ENCODE results near the gene DOCK4. TPM values are rescaled to one million over a fixed set of nuclear protein-coding genes. Genes with fewer than 3 reads are reported as not detected.

The DOCK4 gene
- total RNA-seq, 1 donor from 2014 or later, result 162 TPM

DNA sequence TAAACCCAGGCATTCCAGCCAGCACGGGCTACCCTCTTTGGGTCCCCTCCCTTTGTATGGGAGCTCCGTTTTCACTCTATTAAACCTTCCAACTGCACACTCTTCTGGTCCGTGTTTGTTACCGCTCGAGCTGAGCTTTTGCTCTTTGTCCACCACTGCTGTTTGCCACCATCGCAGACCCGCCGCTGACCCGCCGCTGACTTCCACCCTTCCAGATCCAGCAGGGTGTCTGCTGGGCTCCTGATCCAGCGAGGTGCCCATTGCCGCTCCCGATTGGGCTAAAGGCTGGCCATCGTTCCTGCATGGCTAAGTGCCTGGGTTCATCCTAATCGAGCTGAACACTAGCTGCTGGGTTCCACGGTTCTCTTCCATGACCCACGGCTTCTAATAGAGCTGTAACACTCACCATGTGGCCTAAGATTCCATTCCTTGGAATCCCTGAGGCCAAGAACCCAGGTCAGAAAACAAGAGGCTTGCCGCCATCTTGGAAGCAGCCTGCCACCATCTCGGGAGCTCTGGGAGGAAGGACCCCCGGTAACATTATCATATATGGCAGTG lies 14.8 kb upstream of the DOCK4 start:
- no peak for DNase-seq

GRCh38 chr7:112215787-112216186 lies 9.6 kb upstream of the DOCK4 start:
- DNase-seq, result no peak

DNA sequence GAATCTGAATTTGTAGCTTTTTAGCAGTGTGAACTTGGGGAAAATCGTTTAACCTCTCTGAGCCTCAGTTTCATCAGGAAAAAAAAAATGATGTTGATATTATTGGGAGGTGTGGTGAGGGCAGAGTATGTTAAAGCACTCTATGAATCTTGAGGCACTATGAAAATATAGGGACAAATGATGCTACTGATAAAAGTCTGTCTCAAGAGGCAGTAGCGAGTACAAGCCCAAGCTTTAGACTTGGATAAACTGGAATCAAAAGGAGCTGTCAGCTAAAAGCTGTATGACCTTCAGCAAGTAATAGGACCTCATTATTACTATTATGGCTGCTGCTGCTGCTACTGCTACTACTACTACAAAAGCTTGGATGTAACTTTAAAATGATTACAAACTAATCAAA lies 8.7 kb upstream of the DOCK4 start:
- DNase-seq, result no peak

DNA sequence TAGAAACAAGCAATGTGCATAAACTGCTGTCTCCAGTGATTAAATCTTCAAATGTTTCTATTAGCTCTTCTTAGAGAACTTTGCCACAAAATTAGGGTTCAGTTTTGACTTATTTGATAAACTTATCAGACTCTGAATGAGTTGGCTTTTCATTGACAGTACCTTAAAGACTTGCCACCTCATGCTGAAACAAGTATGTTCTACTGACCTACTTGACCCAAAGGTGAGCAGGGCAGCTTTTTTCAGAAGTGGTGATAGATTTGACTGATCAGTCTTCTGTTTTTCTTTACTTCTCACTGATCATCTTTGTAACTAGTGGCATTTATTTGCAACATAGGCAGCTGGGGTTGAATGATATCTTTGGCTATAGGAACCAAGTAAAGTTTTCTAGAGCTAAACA lies 8.1 kb upstream of the DOCK4 start:
- no peak for DNase-seq

- DNase-seq, result no peak
Measured at GRCh38 chr7:112213735-112214134, 7.5 kb upstream of the DOCK4 start.

DNA sequence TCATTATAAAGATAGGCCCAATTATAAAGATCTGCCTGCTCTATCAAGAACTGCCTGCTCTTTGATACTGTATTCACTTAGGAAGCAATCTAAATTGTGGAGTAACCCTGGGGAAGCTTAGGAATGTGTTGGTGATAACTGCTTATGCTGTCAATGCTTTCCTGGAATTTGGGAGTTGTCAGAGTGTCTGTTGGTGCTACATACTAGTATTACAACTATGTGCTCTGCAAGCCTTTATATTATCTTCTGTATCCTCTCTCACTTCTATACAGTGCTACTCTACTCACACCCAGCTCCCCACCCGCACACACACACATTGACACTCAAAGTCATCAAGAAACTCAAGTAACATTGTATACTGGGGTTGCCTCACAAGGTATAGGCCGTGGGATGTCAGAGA lies 6.4 kb upstream of the DOCK4 start:
- no peak for DNase-seq

- no peak for DNase-seq
Measured at GRCh38 chr7:112211348-112211907, 5.2 kb upstream of the DOCK4 start.

GRCh38 chr7:112207765-112208164 lies 1.6 kb upstream of the DOCK4 start:
- DNase-seq, result no peak

DNA sequence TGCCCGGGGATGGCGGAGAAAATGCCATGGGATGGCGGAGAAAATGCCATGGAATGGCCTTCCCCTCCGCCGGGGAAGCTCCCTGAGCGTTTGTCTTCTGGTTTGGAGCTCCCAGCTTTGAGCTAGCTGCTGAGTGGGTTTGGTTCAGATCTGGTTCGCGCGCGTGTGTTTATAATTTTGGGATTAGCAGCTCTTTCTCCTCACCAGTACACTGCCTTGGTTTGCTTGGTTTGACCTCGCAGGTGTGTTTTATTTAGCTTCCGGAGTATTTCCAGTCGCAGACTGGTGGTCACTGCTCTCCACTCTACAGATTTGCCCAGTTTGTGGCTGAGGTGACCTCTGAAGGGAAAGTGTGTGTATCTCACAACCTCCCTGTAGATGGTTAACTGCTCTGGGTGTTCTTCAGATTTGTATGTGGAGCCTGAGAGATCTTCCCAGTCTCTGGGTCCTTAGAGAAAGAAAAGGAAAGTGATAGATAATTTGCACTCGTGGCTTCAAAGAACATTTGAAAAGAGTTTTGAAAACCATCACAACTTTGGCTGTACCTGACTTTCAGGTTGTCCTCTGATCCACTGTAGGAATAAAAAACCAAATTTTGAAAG lies 893 bp upstream of the DOCK4 start:
- DNase-seq, result peak; percentile 40

DNA sequence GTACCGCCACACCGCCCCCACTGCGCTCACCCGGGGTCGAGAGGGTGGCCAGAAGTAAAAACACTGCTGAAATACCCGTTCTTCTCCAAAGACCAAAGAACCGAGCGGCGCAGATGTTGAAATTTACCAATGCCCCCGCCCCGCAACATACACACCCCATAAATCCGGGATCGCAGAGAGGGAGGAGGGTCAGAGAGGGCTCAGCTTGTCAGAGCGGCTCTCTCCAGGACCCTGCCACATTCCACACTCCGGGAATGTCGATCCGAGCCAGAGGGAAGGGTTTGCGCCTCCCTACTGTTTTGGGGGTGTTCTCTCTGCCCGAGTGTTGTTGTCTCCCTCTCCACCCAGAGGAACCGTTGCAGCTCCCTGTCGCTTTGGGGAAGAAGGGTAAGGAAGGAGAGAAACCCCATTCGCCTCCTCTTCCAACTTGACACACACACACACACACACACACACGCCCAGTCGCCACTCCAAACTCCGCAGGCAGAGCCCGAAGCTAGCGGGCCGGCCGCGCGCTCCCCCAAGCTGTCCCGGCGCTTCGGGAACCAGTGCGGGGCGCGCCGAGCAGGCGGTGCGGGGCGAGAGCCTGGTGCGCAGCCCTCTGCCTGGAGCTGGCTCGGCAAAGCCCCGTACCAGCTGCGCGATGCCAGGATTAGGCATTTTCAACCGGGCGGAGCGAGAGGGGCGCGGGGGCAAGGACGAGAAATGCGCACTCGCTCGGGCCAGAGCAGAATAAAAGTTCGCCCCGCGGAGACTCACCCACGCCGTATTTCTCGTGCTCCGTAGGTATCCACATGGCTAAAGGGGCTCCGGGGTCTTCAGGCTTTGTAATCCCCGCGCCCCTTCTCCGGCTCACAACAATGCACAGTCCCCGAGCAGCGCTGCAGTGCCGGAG lies 609 bp downstream of the DOCK4 start:
- DNase-seq, result peak; percentile 69

DNA sequence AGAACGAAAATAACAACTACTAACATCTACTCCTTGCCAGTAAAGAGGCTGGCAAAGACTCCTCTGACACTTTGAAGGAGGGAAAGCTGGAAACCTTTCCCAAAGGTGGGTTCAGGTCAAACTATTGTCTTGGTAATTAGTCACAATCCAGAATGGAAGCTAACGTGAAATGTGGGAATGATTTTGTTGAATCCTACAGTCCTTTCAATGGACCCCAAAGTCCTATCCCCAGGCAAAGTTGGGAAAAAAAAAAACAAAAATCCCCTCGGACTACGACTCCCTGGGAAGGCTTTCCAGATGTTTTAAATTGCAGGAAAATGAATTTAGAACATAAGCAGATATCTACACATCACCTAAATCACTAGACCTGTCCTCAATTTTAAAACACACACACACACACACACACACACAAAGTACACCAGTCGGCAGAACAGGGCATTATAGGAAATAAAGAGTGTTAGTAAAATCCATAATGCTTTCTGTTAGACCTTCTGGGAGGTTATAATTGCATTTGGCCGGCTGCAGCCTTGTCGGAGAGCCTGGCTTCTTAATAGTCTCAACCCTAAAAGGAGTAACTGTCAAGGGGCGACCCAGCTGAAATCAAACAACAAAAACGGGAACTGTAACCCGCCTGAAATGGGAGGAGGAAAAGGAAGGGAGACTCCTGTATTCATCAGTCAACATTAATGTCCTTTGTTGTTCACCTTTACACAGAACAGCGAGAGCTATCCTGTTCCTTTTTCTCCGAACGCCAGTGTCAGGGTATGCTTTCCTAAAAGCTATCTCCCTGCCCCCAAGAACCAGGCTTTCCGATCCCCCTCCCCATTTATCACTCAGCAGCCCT lies 1.5 kb downstream of the DOCK4 start:
- DNase-seq, result peak; percentile 32

- DNase-seq, result no peak
Measured at GRCh38 chr7:112203365-112203739, 2.8 kb downstream of the DOCK4 start.

DNA sequence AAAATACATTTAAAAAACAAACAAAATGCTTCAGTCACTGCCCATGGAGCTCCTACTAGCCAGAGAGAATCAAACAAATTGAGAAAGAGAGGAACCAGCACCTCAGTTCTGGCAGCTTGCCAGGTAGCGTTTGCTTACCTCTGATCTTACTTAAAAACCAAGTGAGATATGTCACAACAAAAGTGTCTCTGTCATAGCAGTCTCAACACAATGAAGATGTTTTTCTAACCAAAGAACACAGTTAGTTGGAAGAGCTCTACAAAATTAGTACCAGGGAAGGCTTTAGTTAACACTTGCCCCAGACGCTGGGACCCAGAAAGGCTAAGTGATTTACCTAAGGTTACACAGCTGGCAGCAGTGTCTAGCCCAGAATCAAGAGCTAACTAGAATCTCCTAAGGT lies 3.4 kb downstream of the DOCK4 start:
- DNase-seq, result peak; percentile 50

DNA sequence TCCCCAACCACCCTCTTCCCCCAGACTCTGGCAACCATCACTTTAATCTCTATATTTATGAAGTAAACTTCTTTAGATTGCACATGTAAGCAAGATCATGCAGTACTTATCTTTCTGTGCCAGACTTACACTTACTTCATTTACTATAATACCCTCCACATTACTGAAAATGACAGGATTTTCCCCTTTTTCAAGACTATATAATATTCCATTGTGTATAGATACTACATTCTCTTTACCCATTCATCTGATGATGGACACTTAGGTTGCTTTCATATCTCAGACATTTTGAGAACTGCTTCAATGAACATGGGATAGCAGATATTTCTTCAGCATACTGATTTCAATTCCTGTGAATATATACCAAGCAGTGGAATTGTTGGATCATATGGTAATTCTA lies 4.4 kb downstream of the DOCK4 start:
- DNase-seq, result no peak

DNA sequence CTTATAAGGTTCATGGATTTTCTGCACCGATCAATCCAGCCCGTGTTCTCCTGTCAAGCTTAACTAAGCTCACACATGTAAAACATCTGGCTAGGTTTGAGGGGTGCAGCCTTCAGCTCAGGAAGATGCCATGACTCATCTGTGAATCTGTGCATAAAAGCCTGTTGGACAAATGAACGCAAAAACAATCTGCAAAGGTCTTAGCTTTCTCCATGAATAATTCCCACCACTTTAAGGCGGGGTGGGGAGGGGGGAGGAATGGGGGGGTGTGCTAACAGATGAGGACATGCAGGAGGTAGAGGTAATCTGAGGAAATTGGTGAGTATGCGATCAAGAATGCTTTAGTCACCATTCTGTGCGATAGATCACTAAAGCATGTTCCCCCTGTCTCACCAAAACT lies 4.8 kb downstream of the DOCK4 start:
- DNase-seq, result peak; percentile 70

- DNase-seq, result no peak
Measured at GRCh38 chr7:112199672-112200071, 6.5 kb downstream of the DOCK4 start.

DNA sequence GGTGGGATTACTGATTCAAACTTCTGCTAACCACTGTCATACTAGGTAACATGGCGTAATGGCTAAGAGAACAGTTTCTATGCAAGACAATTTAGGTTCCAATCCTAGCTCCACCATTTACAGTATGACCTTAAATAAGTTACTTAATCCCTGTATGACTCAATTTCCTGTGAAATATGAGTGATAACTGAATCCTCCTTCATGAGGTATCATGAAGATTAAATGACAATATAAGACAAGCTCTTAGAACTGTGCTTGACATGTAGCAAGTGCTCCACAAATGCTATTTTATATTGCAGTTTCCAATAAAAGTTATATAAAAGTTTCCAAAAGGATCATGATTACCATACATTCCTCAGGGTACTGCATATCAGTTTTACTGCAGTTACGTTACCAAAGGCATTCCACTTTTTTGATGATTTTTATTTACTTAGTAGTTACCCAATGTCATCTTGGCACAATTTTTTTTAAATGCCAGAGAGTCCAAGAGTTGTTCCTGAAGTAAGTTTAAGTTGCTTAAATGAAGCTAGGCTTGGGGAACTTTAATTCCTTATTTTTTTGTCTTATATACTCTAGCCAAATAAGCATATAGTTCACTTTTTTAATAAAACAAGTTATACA lies 7.1 kb downstream of the DOCK4 start:
- DNase-seq, result peak; percentile 47

- no peak for DNase-seq
Measured at GRCh38 chr7:112197322-112197721, 8.9 kb downstream of the DOCK4 start.

GRCh38 chr7:112195717-112196116 lies 10.5 kb downstream of the DOCK4 start:
- no peak for DNase-seq

- no peak for DNase-seq
Measured at GRCh38 chr7:112193915-112194502, 12.2 kb downstream of the DOCK4 start.

DNA sequence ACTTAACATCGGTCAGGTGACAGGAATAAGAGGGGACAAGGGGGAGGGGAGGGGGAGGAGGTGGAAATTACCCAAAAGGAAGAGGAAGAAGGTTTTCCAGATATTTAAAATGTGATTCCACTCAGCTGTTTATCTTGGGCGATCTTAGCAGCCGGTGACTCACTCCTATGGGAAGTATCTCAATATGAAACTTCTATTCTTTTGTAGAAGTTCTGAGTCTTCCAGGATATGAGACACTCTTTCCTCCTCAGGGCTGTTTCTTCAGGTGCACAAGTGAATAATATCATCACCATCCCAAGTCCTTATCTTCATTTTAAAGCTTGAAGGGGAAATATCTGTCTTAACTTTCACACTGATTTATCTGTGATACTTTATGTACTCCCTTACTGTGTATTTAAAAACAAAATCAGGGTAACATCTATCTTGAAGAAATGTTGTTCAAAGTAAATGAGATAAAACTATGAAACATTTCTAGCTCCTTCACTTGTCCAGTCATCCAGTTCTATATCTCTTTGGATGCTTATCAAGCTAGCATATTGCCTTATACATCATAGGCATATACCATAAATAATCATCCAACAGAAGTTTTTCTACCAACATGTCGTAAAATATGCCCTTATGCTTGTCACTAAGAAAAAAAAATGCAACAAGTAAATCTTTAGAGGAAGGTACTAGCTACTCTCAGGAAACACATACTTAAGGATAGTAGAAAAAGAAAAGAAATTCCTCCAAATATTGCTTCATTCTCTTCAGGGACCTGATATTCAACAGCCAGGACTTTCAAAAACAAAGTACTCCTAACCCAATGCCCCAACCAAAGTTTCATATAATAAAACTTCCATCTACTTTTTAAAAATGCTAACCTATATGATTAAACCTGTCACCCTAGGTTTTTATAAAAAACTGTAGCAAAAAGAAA lies 13.7 kb downstream of the DOCK4 start:
- DNase-seq, result peak; percentile 97

Measured in dermis blood vessel endothelial cell (primary cell).